Transverse colon (tissue), 4 donors: ENCODE results near the gene GLRX. TPM values are rescaled to one million over a fixed set of nuclear protein-coding genes. Genes with fewer than 3 reads are reported as not detected.

Experiments used
- DNase-seq: peaks from one replicate; pipeline ENCODE4 v3.0.0-alpha.2; 2019
- H3K27ac ChIP-seq, 4 donors: fragments of 200-600 bp; sonication (generic); 2 replicates each; pipeline ENCODE4 v1.5.1; 2016 to 2018; ENCODE audit warnings: inconsistent platforms in 4 of 4
- H3K27me3 ChIP-seq: fragments of 200-600 bp; sonication (generic); 2 replicates; pipeline ENCODE4 v1.5.1; 2017; ENCODE audit warnings: inconsistent platforms
- H3K36me3 ChIP-seq, 4 donors: fragments of 200-600 bp; sonication (generic); 2 replicates each; pipeline ENCODE4 v1.5.1; 2017 to 2019; ENCODE audit warnings: inconsistent platforms in 4 of 4
- H3K4me1 ChIP-seq, 4 donors: fragments of 200-600 bp; sonication (generic); 2 replicates each; pipeline ENCODE4 v1.5.1; 2017 to 2020; ENCODE audit warnings: inconsistent platforms in 4 of 4
- H3K4me3 ChIP-seq, 4 donors: fragments of 200-600 bp; sonication (generic); 1 replicate in 1 of 4; 2 replicates in 3 of 4; pipeline versions ENCODE4 v1.5.1 to v1.6.1; 2017 to 2019; ENCODE audit warnings: inconsistent platforms in 4 of 4
- H3K9me3 ChIP-seq, 2 donors: fragments of 200-600 bp; sonication (generic); 2 replicates each; pipeline ENCODE4 v1.5.1; 2017 to 2019; ENCODE audit warnings: inconsistent platforms in 2 of 2
- CTCF ChIP-seq, 5 experiments: fragments of 200-600 bp in 3 of 5; fragments of 450-650 bp in 2 of 5; sonication (generic) in 3 of 5; IDR thresholded peaks; 1 replicate in 2 of 5; 2 replicates in 3 of 5; pipeline ENCODE4 v1.5.1; 2016 to 2017; ENCODE audit warnings: antibody characterized with exemption in 5 of 5, inconsistent platforms in 3 of 5, mild to moderate bottlenecking in 2 of 5, moderate library complexity in 1 of 5
- EP300 ChIP-seq: sonication (generic); formaldehyde crosslinking; IDR thresholded peaks from one replicate; pipeline ENCODE4 v1.6.1; 2017; ENCODE audit warnings: antibody characterized with exemption, low read depth
- POLR2A ChIP-seq: fragments of 450-650 bp; IDR thresholded peaks from one replicate; pipeline ENCODE4 v1.6.1; 2016; ENCODE audit warnings: antibody characterized with exemption, mild to moderate bottlenecking, moderate library complexity
- POLR2AphosphoS5 ChIP-seq, 3 donors: sonication (generic); formaldehyde crosslinking; IDR thresholded peaks; one replicate each; pipeline ENCODE4 v1.6.1; 2016; ENCODE audit warnings: antibody characterized with exemption in 3 of 3
- WGBS, 2 donors: methylation state at CpG; one replicate each; pipeline ENCODE4 v1.1.5; 2018; ENCODE audit warnings: low coverage in 1 of 2; 5-methylcytosine and 5-hydroxymethylcytosine counted together
- in situ Hi-C, 4 donors: fragments of 200-750 bp; cut with MboI; loops; one replicate each; pipeline versions ENCODE4 v1.15.0 to v1.15.1; 2017; ENCODE audit warnings: low sequenced_read_pairs in 3 of 4, low pct_ligation_motif_present in 1 of 4, low pct_unique_long_range_greater_than_20kb in 1 of 4
- intact Hi-C: fragments of 100-400 bp; cut with DNase I; formaldehyde crosslinking; loops from one replicate; pipeline ENCODE4 v1.15.1; 2023; ENCODE audit warnings: low total_unique reads
- total RNA-seq, 4 donors: library from RNA; depleted of rRNA; stranded (reverse); fragments of >200 nt; gene quantifications; one replicate each; pipeline ENCODE4 v1.1.0, GENCODE V29; 2016

The GLRX gene
- total RNA-seq, 4 donors from 2014 or later, result 50.5 to 112 (median 64.4) TPM

- in situ Hi-C loops (loop anchor here (5.0 to 10.0 kb wide), 5 partner anchors 63 to 188 kb away; no protein-coding TSS in a partner anchor), intact Hi-C loops (loop anchor here (10.0 kb wide), 1 partner anchor 201 kb away; the partner anchor contains the start of gene RFESD)
- Histone ChIP-seq H3K9me3 (no peaks in the 10 kb centered on the region), H3K4me1 (peaks cover 0 to 21% (median 18%) of the 10 kb centered on the region in 4 donors), H3K36me3 (no peaks in the 10 kb centered on the region), H3K27ac (no peak overlapping the region), H3K4me3 (no peak overlapping the region), H3K27me3 (no peaks in the 10 kb centered on the region)
- whole genome bisulfite sequencing, 2 donors, result 69 to 80% methylated on average over 3 of the region's 3 CpGs
- TF ChIP-seq EP300 (no peak), CTCF (IDR thresholded peaks at IDR 0.05) (no peak), POLR2A (no peak), POLR2AphosphoS5 (IDR thresholded peaks at IDR 0.05) (no peak)
- DNase-seq, result no peak
These were observed 22.9 kb upstream of the GLRX start for GRCh38 chr5:95845391-95845790.

- in situ Hi-C loops, result loop anchor here in 2 of 4 donors (10.0 kb wide), 1 partner anchor 179 kb away; no protein-coding TSS in a partner anchor
These were observed 21.3 kb upstream of the GLRX start for GRCh38 chr5:95843733-95844223.

GRCh38 chr5:95842854-95843544 is 20.5 kb upstream of the GLRX start:
- 63 to 88% methylated on average over 3 to 11 of the region's 11 CpGs for WGBS, 2 donors
- no peaks in the 10 kb centered on the region for H3K9me3 ChIP-seq
- H3K27me3 ChIP-seq, result no peaks in the 10 kb centered on the region
- DNase-seq, result peak; percentile 70
- intact Hi-C loops, result loop anchor here (10.0 kb wide), 1 partner anchor 198 kb away; the partner anchor contains the start of gene RFESD
- H3K36me3 ChIP-seq, result no peaks in the 10 kb centered on the region
- H3K4me1 ChIP-seq, result peaks cover 0 to 30% (median 23%) of the 10 kb centered on the region in 4 donors
- no peak overlapping the region for H3K4me3 ChIP-seq
- H3K27ac ChIP-seq, result peak overlapping the region; percentile 44 to 74 (median 68)
- in situ Hi-C loops, result loop anchor here in 2 of 4 donors (10.0 kb wide), 1 partner anchor 178 kb away; no protein-coding TSS in a partner anchor
- no peak for TF ChIP-seq POLR2A
- TF ChIP-seq EP300, result no peak
- TF ChIP-seq CTCF (IDR thresholded peaks at IDR 0.05), result no peak
- TF ChIP-seq POLR2AphosphoS5 (IDR thresholded peaks at IDR 0.05), result no peak

More at GRCh38 chr5:95843733-95844223, 21.3 kb upstream of the GLRX start:
- no peaks in the 10 kb centered on the region for H3K9me3 ChIP-seq
- H3K27ac ChIP-seq, result peak overlapping the region in 3 of 4 donors; percentile 44 to 74 (median 65)
- intact Hi-C loops, result loop anchor here (10.0 kb wide), 1 partner anchor 199 kb away; the partner anchor contains the start of gene RFESD
- H3K27me3 ChIP-seq, result no peaks in the 10 kb centered on the region
- no peaks in the 10 kb centered on the region for H3K36me3 ChIP-seq
- no peak overlapping the region for H3K4me3 ChIP-seq
- TF ChIP-seq POLR2A, result no peak
- no peak for TF ChIP-seq EP300
- no peak for TF ChIP-seq POLR2AphosphoS5 (IDR thresholded peaks at IDR 0.05)
- no peak for TF ChIP-seq CTCF (IDR thresholded peaks at IDR 0.05)
- H3K4me1 ChIP-seq, result peaks cover 0 to 30% (median 23%) of the 10 kb centered on the region in 4 donors
- WGBS, 2 donors, result 48 to 52% methylated on average over 3 of the region's 3 CpGs
- no peak for DNase-seq
